Amygdala (tissue), 56 donors: ENCODE data around the gene TRAK1.

Experiments used
- DNase-seq, 56 donors: peaks; one replicate each; lab custom pipeline; 2025; lab: John Stamatoyannopoulos, UW

TRAK1 gene

DNA sequence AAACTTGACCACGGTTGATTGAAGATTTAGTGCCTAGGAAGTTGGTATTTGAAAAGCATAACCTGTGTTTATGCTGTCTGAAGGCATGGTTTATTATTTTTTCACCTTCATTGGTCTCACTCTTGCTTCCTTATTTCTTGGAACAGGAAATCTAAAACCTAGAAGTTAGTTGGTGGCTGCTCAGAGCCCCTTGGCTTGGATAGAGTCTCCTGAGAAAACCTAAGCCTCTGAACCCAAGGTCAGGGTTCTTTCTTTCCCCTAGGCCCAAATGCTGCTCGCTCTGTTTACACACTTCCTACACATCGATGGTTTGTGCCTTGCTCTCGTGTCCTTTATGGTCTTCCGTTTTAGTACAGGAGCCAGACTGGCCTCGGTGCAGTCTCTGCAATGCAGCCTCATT is 82.2 kb downstream of the TRAK1 start:
- no peak for DNase-seq

GRCh38 chr3:42174679-42175385 is 83.7 kb downstream of the TRAK1 start:
- no peak for DNase-seq

- DNase-seq = peak in 1 of 56 donors; percentile 46
Observed at GRCh38 chr3:42175386-42176240, 84.5 kb downstream of the TRAK1 start.

GRCh38 chr3:42176242-42177034 is 85.3 kb downstream of the TRAK1 start:
- DNase-seq = no peak

DNA sequence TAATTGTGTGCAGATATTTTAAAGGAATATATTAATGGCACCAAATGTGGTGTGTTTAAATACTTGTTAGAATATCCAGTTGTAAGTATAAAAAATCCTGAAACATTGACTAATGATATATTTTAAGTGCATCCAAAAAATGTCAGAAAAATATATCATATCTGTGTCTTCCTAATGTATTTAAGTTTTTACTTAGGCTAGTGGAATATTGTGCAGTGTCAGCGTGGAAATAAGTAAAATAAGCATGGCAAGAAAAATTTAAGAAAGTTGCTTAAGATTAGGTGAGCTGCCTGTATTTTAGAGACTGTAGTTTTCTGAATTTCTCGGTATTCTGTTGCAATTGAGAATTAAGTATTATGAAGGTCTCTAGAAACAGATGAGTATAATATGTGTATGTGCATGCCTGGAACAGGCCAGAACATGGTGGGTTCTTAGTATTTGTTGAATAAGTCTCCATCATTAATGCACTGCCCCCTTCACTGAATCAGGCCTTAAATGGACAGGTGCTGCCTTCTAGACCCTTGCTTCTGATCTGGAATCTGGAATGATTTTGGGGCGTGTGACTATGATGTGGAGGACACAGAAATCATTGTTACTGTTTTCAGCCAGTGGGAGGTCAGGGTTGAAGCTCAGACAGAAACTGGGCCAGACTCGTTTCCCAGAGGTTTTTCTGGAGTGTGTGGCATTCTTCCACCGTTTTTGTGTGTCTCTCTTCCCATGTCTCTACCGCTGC is 86.1 kb downstream of the TRAK1 start:
- peak in 2 of 56 donors; percentile 22 to 27 for DNase-seq

GRCh38 chr3:42177801-42178150 is 86.6 kb downstream of the TRAK1 start:
- DNase-seq = no peak

DNA sequence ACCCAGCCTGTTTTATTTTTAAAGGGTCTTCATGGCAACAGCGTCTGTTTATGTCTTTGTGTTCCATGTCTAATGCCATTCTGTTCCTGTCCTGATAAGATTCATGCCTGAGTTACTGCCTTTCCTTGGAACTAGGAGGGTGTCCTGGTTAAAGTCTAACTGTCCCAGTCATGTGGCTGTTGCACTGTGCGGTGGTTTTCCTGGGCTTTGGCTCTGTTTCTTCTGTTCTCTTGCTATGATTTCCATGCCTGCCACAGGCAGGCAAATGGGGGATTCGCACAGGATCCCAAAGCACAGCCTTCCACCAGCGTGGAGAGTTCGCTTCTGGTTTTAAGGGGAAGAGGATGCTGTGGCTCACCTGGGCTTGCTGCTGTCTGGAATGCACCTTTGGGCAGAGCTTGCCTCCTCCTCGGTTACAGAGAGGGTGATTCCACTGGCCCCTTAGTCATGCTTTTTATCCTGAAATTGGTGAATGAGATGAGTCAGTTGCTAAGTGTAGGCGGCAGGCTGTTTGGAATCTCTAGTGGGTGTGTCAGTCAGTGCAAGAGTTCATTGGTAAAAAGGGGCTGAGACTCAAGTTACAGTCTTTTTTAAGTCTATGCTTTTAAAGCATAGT is 88.1 kb downstream of the TRAK1 start:
- DNase-seq = peak in 1 of 56 donors; percentile 42

- no peak for DNase-seq
Observed at GRCh38 chr3:42180901-42181300, 89.7 kb downstream of the TRAK1 start.

GRCh38 chr3:42182555-42182954 is 91.4 kb downstream of the TRAK1 start:
- no peak for DNase-seq

GRCh38 chr3:42183991-42184632 is 93.0 kb downstream of the TRAK1 start:
- DNase-seq = peak in 1 of 56 donors; percentile 25

DNA sequence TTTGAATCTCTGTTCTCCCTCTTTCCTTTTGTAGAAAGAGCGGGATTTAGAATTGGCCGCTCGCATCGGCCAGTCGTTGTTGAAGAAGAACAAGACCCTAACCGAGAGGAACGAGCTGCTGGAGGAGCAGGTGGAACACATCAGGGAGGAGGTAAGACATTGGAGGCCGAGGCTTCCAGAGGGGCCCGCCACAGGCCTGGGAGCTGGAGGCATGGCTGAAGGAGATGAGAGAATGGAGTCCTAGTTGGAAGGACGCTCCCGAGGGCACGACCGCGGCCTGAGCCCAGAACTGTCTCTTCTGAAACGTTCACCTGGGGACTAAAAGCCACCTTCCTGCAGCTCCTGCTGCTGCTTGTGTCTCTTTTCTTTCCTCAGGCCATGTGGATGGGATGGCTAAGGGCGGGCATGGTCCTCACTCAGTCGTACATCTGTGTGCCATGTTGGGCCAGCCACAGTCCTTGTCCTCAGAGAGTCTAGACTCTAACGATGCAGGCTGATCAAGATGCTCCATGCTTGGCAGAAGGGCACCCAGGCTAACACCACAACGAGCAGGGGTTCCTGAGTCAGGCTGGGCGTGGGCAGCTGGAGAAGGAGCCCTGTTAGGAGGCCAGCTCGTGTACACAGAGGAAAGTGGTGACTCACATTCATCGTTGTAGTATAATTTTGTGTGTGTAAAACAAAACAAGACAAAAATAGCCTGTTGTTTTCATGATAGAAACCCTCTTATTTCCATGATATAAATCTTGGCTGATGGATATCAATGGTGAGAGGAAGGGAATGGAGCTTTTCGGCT is 93.7 kb downstream of the TRAK1 start:
- no peak for DNase-seq

DNA sequence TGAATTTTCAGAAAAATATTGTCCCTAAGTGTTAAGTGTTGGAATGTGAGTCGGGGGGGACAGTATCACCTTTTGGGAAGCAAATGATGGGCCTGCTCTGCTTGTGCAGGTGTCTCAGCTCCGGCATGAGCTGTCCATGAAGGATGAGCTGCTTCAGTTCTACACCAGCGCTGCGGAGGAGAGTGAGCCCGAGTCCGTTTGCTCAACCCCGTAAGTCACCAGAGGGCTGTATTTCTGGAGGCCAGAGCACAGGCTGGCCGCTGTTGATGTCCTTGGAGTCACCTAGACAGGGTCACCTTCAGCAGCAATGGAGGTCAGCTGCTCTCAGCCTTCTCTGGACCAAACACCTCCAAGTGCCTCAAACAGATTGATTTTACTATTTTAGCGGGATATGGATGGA is 96.8 kb downstream of the TRAK1 start:
- no peak for DNase-seq

DNA sequence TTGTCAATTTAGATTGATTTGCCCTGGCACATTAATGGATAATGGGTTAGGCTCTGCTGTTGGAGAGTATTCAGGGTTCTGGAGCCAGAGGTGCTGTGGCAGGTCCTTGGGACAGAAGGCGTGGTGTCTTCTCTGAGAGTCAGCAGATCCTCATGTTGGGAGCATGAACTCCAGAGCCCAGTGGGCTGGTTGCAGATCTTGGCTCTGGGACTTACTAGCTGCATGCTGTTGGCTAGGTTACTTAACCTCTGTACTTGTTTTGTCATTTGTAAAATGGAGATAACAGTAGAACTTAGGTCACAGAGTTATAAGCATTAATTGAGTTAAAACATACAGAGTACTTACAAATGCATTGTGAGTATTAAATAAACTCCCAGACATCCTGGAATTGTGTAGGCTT is 97.2 kb downstream of the TRAK1 start:
- no peak for DNase-seq

DNA sequence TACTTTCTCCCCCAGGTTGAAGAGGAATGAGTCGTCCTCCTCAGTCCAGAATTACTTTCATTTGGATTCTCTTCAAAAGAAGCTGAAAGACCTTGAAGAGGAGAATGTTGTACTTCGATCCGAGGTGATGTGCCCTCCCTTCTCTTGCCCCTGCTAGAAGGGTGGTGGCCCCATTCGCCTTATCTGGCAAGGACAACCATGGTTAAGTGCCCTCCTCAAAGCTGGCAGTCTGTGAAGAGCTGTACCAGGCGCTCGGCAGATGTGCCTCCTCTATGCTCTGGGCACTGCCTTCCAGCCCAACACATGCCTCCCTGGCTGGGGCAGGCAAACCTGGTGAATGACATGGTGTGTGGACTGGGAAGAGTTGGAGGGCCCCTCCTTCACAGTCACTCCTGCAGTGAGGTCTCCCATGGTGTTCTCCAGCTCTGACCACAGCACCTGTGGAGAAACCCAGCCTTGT is 97.9 kb downstream of the TRAK1 start:
- no peak for DNase-seq

DNA sequence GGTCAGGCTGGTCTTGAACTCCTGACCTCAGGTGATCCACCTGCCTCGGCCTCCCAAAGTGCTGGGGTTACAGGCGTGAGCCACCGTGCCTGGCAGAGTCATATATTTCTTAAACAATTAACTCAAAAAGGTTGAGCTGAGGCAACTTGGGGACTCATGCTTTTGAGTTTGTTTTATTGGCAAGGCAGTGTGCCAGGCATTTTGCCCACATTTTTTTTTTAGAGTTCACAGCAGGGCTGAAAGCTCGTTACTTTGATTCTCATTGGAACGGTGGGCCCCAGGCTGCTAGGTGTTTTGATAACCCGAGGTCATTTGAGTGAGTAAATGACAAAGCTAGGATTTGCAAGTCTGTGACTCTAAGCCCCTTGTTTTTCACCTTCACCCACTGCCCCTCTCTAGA is 98.6 kb downstream of the TRAK1 start:
- DNase-seq = no peak

GRCh38 chr3:42190701-42191442 is 99.7 kb downstream of the TRAK1 start:
- DNase-seq = peak in 38 of 56 donors; percentile 13 to 83 (median 42)

DNA sequence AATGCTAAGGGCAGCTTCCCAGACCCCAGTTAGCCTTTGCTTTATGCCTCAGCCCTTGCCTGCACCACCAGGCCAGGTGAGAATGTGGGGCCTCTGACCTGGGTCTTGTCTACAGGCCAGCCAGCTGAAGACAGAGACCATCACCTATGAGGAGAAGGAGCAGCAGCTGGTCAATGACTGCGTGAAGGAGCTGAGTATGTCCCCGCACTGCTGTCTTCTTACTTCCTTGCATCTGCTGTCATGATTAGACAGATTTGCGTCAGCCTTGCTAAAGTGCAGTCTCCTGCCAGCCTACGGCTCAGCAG is 100.2 kb downstream of the TRAK1 start:
- no peak for DNase-seq
